ENCODE measurements around the gene TFR2.

- TF ChIP-seq CTCF (conservative IDR thresholded peaks at IDR 0.05; ENCODE audit: low read length) (no peak), EZH2phosphoT487 (IDR thresholded peaks at IDR 0.05; ENCODE audit: borderline replicate concordance, low read depth, low read length) (no peak)
Measured at GRCh38 chr7:100609958-100610357, 31.4 kb downstream of the TFR2 start.

Measured in OCI-LY7 (cell line).